ENCODE data around the gene PTPRH.

DNA sequence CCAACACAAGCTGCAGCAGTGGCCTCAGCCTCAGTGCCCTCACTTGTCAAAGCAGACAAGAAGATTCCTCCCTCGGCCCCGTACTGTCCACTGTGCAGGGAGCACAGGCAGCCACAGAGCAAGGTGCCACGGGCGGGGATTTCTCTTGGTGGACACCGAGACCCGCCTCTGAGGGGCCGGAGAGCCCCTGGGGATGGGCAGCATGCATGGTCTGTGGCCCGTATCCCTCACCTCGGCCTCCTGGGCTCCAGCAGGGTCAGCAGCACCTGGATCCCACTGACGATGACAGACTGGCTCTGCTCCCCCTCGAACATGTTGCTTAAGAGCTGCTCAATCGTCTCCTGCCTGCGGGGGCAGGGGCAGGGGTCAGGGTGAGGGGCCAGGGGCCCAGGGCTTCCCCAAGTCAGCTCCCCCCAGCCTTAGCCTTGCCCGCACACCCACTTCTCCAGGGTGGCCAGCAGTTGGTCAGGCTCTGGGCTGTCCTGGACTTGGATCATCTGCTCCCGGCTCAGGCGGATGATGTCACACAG is 32.7 kb upstream of the PTPRH start:
- TF ChIP-seq POLR2A (IDR thresholded peaks at IDR 0.05), result no peak
- TF ChIP-seq, protein P1, sequence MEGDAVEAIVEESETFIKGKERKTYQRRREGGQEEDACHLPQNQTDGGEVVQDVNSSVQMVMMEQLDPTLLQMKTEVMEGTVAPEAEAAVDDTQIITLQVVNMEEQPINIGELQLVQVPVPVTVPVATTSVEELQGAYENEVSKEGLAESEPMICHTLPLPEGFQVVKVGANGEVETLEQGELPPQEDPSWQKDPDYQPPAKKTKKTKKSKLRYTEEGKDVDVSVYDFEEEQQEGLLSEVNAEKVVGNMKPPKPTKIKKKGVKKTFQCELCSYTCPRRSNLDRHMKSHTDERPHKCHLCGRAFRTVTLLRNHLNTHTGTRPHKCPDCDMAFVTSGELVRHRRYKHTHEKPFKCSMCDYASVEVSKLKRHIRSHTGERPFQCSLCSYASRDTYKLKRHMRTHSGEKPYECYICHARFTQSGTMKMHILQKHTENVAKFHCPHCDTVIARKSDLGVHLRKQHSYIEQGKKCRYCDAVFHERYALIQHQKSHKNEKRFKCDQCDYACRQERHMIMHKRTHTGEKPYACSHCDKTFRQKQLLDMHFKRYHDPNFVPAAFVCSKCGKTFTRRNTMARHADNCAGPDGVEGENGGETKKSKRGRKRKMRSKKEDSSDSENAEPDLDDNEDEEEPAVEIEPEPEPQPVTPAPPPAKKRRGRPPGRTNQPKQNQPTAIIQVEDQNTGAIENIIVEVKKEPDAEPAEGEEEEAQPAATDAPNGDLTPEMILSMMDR (IDR thresholded peaks at IDR 0.05), result no peak
